ENCODE data around the gene HAUS1.

GRCh38 chr18:46072959-46073358, 31.2 kb upstream of the HAUS1 start:
- TF ChIP-seq CTCF (IDR thresholded peaks at IDR 0.05) (no peak), SP1 (CRISPR knock-in tag; conservative IDR thresholded peaks at IDR 0.05) (no peak), E2F5 (CRISPR knock-in tag; IDR thresholded peaks at IDR 0.05) (no peak), USF1 (CRISPR knock-in tag; IDR thresholded peaks at IDR 0.05) (no peak), ZNF121 (CRISPR knock-in tag; IDR thresholded peaks at IDR 0.05) (no peak)

All from WTC11 (cell line).